Measurements from ENCODE around the gene KCNT2.

Gene KCNT2

DNA sequence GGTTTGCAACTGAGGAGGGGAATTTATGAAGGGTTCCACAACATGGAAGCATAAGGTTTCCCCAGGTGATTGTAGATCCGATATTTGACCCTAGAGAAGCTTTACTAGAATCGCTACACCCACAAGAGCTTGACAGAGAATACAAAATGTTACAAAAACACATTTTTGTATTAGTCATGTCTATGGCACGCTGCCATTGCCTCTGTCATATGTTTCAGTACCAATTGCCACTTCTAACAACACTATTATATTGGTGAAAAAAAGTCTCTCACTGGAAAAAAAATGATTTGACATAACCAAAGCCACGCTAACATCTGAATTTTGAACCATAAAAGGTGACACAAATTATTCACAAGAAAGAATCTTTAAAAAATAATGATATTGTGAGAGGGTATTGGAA lies 214.5 kb downstream of the KCNT2 start:
- DNase-seq (ENCODE audit: low read depth), result peak; percentile 72

DNA sequence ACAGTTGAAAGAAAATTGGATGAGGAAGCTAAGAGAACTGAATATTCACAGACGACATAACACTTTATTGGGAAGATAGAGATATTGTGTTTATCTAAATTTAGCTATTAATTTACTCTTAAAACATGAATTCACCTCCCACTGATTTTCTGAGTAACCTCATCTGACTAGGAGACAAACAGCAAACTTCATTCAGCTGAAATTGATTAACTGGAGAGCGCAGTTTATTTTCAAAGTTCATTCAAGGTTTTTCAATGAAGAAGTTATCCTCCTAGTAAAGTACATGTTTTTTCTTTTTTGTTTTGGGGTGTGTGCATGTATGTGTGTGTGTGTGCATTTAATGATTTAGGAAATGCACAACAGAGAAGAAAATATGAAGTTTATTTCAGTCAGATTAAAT lies 215.0 kb downstream of the KCNT2 start:
- no peak for DNase-seq (ENCODE audit: low read depth)

DNA sequence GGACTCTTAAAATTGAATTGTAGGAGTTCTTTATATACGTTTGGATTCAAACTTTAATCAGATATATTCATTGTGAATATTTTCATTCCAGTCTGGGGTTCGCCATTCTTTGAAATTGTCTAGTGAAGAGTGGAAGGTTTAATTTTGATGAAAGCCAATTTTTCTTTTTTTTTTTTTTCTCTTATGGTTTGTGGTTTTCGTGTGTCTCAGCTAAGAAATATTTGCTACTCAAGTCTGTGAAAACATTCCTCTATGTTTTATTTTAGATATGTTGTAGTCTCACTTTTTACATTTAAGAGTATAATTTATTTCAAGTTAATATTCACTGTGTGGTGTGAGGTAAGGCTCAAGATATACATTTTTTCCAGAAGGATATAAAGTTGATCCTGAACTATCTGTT lies 220.5 kb downstream of the KCNT2 start:
- DNase-seq (ENCODE audit: low read depth), result peak; percentile 53

DNA sequence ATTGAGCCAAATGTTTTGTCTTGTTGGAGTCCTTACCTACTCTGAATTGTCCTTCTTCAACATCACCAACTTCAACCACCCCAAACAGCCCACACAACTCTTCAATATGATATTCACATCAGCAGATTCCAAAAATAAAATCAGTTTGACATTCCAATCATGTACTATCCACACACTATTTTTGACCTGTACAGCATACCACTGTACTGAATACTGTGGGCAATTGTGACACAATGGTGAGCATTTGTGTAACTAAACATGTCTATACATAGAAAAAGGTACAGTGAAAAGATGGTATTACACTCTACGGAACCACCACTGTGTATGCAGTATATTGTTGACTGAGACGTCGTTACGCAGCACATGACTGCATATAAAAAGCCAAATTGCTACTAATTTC lies 223.1 kb downstream of the KCNT2 start:
- DNase-seq (ENCODE audit: low read depth), result no peak

DNA sequence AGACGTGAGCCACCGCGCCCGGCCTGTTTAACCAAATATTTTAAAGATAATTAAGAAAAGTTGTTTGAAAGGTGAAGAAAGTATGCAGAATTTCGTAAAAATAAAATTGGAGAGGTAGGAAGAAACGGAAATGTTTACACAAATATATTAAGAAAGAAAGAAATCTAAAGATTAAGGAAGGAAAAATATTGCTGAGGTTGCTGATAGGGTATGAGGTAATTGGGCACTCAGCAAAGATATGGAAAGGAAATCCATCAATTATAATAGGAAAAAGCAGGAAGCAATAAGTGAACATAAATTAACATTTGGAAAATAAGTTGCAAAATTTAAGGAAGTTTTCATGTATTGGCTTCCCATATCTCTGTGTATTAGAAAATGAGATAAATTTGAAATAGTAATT lies 225.9 kb downstream of the KCNT2 start:
- DNase-seq (ENCODE audit: low read depth), result no peak

DNA sequence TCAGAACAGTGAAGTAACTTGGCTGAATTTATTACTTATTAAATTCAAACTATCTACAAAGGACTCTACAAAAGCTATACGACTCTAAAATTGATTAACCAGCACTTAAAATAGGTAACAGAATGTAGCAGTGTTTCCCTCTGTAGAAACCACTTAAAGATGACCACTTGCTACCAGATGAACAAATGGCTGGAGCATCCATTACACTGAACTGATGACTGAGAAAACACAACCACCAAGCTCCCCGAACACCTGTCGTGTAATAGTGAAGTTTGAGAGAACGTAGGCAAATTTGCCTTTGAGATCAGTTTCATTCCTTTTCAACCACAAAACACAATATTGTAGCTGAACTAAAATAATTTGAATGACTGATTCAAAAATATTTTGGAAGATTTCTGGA lies 226.7 kb downstream of the KCNT2 start:
- no peak for DNase-seq (ENCODE audit: low read depth)

DNA sequence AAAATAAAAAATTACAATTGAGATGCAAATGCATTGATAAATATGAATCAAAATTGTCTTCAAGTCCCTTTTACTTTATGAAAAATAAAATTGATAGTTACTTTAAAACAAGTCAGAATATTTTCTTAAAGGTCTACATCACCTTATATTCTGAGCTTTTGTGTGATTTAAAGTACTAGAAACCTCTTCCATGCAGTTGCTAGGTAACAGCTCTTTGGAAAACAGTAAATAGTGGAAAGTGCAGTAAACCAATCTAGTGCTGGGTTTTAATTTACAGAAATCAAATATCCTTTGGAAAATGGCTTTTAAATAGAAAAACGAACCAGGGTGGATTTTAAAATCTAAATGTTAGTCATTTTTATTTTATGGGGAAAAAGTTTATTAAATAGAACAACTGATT lies 227.9 kb downstream of the KCNT2 start:
- DNase-seq (ENCODE audit: low read depth), result no peak

DNA sequence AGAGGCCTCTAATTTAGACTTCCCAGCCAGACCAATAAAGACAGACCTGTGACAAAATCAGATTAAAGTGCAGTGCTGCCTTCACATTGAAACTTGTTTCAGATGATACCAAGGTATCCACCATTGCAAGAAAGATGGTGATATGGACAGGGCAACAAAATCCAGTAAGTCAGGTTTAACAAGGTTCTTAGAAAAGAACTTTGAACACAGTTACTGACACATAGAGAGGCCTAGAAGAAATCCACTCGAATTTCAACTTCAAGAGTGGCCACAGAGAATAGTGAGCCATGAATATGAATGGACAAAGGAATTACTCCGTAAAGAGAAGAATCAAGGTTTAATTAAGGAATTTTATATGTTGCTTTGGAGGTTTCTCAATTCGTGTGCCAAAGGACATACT lies 230.4 kb downstream of the KCNT2 start:
- DNase-seq (ENCODE audit: low read depth), result no peak

DNA sequence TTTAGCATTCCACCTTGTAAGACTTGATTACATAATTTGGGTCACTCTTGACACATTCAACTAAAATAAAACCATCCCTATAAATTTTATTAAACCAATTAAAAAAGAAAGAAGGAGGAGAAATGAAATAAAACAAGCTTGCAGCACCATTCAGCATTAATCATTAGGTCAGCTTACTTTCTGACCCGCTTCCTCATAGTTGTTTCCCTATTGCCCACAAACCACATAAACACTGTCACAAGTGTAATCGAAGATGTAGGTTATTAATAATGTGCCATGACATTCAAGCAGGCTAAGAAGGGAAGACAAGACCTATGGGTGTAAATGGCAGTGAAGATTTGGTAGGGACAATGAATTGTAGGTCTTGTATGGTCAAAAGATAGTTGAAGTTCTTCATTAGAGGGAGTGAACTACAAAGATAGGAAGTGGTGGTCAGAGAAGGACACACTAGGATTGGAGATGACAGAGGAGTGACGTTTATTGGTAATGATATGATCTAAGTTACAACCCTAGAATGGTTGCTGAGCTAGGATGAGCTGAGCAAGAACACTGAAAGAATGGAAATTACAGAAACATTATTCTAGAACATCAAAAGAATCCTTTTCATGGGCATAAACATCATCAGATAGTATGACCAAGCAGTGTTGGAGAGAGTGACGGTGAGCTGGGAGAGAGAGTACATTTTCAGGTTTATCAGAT lies 231.5 kb downstream of the KCNT2 start:
- DNase-seq (ENCODE audit: low read depth), result no peak

DNA sequence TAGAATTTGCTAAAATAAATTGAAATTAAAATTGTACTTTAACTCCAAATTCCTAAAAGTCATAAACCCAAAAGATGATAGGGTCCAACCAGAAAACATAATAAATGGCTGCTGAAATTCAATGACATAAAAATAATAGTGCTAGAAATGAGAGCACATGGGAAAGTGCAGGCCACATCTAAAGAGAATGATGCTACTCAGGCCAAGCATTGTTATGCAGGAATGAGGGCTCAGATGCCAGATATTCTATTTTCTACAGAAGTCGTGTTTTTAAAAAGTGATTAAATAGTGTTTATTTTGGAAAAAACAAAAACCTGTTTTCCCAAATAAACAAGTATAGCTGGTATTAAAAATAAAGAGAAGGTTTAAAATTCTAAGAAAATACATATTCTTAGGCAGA lies 234.4 kb downstream of the KCNT2 start:
- no peak for DNase-seq (ENCODE audit: low read depth)

DNA sequence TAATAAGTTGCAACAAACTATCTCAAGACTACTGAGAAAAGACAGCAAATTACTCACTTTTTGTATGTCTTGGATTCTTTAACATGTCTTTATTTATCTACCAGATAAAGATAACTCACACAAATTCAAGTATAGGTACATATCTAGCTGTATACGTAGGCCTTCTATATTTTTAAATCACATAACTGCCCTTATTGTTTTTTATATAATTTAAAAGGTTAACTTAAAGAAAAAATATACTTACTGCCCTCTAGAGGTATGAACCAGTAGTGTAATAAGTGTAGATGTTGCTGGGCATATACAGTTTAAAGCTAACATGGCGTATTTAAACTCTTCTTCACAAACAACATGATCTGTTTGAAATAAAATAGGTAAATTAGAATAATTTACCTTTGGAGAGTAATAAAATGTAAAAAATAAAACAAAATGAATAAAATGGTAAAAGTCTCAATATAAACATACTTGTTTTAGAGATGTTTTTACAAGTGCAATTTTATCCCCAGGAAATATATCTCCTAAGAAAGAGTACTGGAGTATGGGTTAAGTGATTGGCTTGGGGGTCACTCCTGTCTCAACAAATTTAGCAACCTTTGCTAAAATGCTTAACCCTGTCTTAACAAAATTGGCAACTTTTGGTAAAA lies 235.2 kb downstream of the KCNT2 start:
- DNase-seq (ENCODE audit: low read depth), result peak; percentile 40

DNA sequence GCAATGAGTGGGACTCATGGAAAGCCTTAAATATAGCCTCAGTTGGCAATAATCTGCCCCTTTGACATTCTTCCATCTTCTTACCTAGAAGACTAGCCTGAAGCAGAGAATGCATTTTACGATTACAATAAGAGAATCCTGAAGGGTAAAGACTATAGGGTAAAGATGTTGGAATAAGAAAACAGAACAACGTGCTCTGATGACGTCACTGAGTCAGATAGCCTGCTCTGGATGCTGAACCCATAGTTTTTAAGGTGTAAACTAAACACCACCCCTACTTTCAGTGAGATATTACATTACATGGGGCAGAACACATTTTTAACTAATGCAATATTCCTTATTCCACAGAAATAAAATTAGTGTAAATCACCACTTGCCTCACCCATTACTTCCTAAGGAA lies 240.4 kb downstream of the KCNT2 start:
- no peak for DNase-seq (ENCODE audit: low read depth)

DNA sequence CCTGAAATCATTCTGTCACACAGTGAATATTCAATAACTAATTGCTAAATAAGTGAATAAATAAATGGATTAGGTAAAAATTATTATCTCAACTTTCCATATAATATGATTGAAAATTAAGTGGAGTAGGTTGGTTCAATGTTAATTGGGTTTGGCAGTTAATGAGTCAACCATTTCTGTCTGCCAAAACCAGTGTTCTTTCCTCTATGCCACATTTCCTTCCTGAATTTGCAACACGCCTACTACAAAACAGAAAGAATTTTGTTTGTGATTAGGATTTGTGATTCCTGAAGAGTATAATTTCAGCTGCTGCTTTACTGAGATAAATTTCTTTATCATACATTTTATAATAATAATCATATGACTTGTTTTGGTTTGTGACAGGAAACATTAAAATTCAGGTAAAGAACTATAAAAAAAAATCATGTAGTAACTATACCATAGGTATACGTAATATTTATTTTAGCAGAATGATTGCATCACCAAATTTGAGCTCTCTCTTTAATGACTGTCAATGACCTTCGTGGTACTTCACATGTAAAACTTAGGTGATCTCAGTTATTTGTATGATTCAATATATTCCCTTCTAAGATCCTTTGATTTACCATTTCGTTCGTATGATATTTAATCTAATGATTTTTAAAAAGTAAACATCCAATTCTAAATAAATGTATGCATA lies 241.3 kb downstream of the KCNT2 start:
- no peak for DNase-seq (ENCODE audit: low read depth)

DNA sequence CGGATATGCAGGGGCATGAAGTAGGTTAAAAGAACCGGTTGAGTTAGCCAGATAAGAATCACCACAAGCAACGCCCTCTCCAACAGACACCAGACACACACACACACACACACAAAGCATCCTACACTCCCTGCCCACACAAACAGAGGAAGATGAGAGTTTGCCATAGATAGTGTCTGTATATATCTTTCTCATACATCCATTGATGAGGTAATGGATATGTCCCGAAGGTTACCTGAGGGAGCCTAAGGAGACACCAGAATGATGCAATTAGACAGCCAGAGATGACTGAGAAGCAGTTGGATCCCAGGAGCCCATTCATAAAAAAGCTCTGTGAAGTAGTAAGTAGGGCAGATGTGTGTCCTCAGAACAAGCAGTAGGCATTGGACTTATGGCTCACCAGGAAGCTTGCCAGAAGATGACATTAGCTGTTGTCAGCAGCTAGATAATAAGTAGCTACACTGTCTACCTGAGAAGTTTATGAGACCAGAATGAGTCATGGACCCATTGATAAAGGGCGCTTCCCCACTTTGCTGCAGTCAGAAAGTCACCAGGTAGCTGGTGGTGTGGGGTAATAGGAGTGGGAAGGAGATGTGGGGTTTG lies 247.0 kb downstream of the KCNT2 start:
- peak; percentile 6 for DNase-seq (ENCODE audit: low read depth)

DNA sequence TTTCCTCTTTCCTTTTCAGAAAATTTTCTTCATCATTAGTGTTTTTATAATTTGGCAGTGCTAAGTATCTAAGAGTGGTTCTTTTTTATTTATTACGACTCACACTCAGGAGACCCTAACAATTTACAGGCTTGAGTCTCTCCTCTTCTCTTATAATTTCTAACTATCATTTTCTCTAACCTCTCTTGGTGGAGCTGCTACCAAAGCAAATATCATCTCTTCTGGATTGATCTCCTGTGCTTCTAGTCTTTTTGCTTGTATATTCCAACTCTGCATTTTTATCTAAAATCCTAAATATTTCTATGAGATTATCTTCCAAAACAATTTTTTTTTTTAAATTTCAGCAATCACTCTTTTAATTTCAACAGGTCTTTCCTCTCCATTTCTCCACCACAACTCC lies 250.3 kb downstream of the KCNT2 start:
- DNase-seq (ENCODE audit: low read depth), result no peak

DNA sequence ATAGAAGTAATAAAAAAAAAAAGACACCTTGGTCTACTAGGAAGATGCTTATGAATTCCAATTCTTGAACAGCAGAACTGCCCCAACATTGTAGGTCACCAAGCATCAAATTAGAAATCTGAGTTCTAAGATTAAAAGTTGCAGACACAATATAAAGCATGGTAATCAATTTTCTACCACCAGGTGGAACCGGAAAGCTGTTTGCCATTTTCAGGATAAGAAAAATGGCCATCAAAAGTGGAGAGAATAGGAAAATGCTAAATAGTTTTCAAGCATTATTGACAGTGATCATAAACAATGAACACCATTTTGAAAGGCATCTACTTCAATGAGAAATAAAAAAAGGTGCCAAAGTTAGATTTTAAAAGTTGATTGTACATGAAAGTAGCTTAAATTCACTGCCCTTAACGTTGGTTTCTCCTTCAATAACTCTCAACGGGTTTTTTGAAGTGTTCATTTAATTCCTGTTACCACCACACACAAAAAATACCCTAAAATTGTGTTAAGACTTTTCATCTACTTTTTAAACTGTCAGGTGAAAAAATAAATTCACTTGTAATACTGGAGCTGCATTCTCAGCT lies 252.9 kb downstream of the KCNT2 start:
- peak; percentile 51 for DNase-seq (ENCODE audit: low read depth)

DNA sequence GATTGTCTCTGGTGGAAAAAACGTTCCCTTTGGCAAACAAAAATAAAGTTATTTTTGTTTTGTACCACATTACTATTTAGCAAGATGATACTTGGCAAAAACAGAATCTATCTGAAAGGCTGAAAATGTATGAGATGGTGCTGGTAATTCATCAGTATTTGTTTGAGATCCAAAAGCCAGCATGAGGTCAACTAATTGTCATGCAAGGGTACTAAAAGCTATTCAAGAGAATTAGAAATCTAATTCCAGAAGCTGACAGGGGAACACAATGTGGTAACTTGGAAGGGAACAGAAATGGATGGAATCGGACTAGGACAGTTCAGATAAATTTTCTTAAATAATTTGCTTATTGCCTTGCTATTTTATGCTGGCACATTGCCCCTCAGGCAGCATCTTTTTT lies 263.8 kb downstream of the KCNT2 start:
- DNase-seq (ENCODE audit: low read depth), result no peak

DNA sequence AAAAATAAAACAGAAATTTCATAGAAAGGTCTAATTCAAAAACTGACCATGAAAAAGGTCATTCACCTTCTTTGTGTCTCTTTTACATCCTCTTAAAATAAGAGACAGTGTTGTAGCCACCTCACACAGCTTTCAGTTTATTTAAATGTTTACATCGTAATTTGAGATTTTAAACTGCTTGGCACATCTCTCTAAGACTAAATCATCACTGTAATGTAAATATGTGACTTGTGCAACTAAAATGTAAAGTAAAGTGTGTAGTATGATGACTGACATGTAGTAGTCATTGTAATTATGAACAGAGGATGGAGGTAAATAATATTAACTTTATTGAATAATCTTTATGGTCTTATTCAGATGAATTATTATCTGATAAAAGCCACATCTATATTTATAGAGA lies 283.9 kb downstream of the KCNT2 start:
- no peak for DNase-seq (ENCODE audit: low read depth)

DNA sequence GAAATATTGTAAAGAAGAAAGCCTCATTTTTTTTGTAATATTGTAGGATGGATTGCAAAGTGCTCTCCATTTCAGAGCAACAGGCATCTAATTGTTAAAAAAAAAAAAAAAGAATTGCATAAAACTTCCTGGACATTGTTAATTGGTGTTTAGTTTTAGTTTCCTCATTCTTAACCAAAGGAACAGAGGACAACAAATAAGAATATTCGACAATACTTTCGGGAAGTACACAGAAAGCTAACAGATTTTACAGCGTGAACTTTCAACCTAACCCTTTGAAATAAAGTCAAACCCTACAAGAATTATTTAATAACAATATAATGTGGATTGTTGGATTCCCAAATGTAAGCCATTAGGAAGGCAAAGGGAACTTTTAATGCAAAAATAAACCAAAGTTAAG lies 284.4 kb downstream of the KCNT2 start:
- DNase-seq (ENCODE audit: low read depth), result no peak

DNA sequence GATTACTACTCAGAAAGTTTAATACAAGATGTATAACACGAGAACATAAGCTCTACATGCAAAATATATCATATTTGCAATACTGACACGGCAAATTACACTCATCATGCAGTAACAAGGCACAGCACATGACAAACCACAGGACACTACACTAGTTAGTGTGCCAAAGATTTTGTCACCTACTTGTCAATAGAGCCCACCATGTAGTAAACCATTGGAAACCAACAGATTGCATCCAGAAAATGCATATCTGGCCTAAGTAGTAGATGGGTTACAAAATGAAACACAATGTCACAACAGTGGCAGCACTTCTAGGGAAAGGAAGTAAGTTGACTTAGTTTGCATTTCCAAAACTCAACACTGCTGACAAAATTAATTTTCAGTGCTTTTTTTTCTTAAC lies 288.9 kb downstream of the KCNT2 start:
- DNase-seq (ENCODE audit: low read depth), result no peak

DNA sequence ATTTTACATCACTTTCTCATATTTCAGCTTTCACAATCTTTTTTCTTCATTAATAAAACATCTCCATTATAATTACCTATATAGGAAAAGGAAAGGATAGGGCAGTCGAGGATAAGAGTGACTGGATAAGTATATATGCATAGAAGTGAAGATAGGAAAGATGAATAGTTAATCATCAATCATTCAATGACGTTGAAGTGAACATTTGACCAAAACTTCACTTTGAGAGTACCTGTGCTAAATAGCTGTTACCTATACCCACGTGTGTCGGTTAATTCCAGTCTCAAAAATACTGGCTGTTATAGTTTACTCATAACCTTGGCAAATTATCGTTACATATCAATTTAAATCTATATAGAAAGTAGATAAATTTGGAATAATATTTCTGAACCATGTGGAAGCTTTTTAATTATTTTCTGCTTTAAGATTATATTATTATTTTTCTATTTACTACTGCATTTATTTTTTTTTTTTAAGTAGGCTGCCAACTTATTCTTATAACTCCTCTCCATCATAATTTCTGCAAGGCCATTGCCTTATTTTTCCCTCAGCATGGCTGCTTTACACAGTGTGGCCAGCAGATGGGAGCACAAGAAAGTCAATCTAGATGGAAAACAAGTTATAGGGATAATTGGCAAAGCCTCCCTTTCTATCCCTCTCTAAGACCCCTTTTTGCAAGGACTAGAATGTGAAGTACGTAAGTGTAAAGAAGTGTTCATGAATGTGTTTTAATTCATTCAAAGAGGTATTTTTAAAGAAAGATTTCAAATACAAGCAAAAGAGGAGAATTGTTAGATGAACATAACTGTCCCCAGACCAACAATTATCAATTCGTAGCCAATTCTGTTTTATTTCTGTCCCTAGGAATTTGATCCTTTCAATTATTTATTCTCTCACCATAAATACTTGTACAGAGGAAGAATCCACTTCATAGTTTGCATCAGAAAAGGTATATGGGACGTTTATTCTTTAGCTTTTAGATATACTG lies 290.4 kb downstream of the KCNT2 start:
- DNase-seq (ENCODE audit: low read depth), result peak; percentile 48

DNA sequence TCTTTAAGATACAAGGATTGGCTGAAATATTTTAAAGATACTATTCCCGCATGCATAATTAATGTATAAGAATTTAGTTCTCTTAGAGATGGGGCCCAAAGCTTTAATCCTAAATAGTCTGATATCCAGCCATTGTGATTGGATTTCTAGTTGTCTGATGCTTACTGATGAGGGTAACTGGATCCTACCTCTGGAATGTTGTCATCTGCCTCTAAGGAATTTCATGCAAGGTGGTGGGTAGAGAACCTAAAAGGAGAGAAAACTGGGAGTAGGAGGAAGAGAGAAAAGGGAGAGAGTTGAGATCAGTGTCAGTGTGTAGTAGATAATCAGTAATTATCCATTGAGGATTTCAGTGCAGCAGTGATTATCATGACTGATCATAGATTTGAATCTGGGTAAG lies 295.5 kb downstream of the KCNT2 start:
- DNase-seq (ENCODE audit: low read depth), result no peak

Data from EH (cell line).